K562 (cell line): ENCODE measurements around the gene THSD8. TPM values are rescaled to one million over a fixed set of nuclear protein-coding genes. Genes with fewer than 3 reads are reported as not detected.
A peak's percentile ranks its signal among the peaks of the same experiment; 100 is the strongest.

Experiments
- ATAC-seq: fragments of 200-7000 bp; cut with Tn5 transposase; 3 replicates; pipeline ENCODE4 v1.9.1; 2020; ENCODE audit warnings: moderate library complexity
- BruUV-seq: library from RNA; stranded (reverse); fragments of 400-500 nt; replicated peaks from 2 replicates; lab custom pipeline; 2021; lab: Mats Ljungman, UMichigan
- CTCF ChIA-PET: fragments of 300-600 bp; formaldehyde crosslinking; extraction: SDS; loops from one replicate; lab custom pipeline; 2021; ENCODE audit warnings: low intra/inter-chr PET ratio; lab: Yijun Ruan, JAX
- POLR2A ChIA-PET: fragments of 300-600, 350-650 bp; sonication (Branson Sonifier 250); formaldehyde crosslinking; extraction: SDS; loops from one replicate; lab custom pipeline; 2021; ENCODE audit warnings: antibody characterized with exemption, inconsistent platforms; lab: Yijun Ruan, JAX
- DNase-seq, 4 experiments: peaks; one replicate each; pipeline versions ENCODE4 v3.0.0 to v3.0.0-alpha.2; 2011 to 2018; ENCODE audit warnings: low spot score in 3 of 4, mixed read lengths in 3 of 4; ENCODE audit errors: extremely low read depth in 1 of 4
- FAIRE-seq: peaks from 2 replicates; lab custom pipeline; 2011; peaks lifted over from hg19 to GRCh38; lab: Jason Lieb, UNC
- H2AFZ ChIP-seq: 2 replicates; pipeline ENCODE4 v1.6.0; 2011; ENCODE audit warnings: low read depth, low read length, control low read depth, inconsistent platforms
- H3K27ac ChIP-seq: fragments of 200-600 bp; 3 replicates; pipeline ENCODE4 v1.8.0; 2011; ENCODE audit warnings: low read depth, mild to moderate bottlenecking, control low read depth, inconsistent platforms, low read length, moderate library complexity, mixed read lengths; ENCODE audit errors: extremely low read depth
- H3K27me3 ChIP-seq, 2 experiments: fragments of 300-600 bp in 1 of 2; 2 replicates in 1 of 2; 3 replicates in 1 of 2; pipeline versions ENCODE4 v1.6.0 to v1.8.0; 2011; ENCODE audit warnings: inconsistent platforms in 2 of 2, low read length in 2 of 2, mild to moderate bottlenecking in 1 of 2, mixed read lengths in 1 of 2, moderate library complexity in 1 of 2; ENCODE audit not compliant: control insufficient read depth in 2 of 2, insufficient read depth in 2 of 2
- H3K36me3 ChIP-seq: fragments of 300-600 bp; 3 replicates; pipeline ENCODE4 v1.8.0; 2011; ENCODE audit warnings: mild to moderate bottlenecking, low read length, inconsistent platforms; ENCODE audit not compliant: control insufficient read depth, insufficient read depth
- H3K4me1 ChIP-seq, 2 experiments: fragments of 200-600 bp in 1 of 2; replicated peaks in 1 of 2; 2 replicates in 1 of 2; 3 replicates in 1 of 2; pipeline versions ENCODE4 v1.5.1 to v1.8.0; 2011; ENCODE audit warnings: inconsistent platforms in 2 of 2, low read length in 2 of 2, mild to moderate bottlenecking in 1 of 2, mixed read lengths in 1 of 2, moderate library complexity in 1 of 2; ENCODE audit not compliant: control insufficient read depth in 2 of 2, insufficient read depth in 2 of 2
- H3K4me2 ChIP-seq: 2 replicates; pipeline ENCODE4 v1.6.1; 2011; ENCODE audit warnings: low read length, control low read depth, inconsistent platforms, mixed read lengths; ENCODE audit not compliant: insufficient read depth
- H3K4me3 ChIP-seq: fragments of 200-600 bp; sonication (generic), shearing (Covaris generic); 2 replicates; pipeline ENCODE4 v1.5.1; 2016; ENCODE audit warnings: control low read depth, inconsistent platforms
- H3K79me2 ChIP-seq: fragments of 200-600 bp; 3 replicates; pipeline ENCODE4 v1.8.0; 2011; ENCODE audit warnings: low read length, inconsistent platforms; ENCODE audit not compliant: control insufficient read depth, insufficient read depth
- H3K9ac ChIP-seq, 2 experiments: 2 replicates each; pipeline versions ENCODE4 v1.6.0 to v1.6.1; 2011; ENCODE audit warnings: low read depth in 2 of 2, low read length in 2 of 2, control low read depth in 1 of 2, inconsistent platforms in 1 of 2, mild to moderate bottlenecking in 1 of 2, mixed read lengths in 1 of 2; ENCODE audit not compliant: insufficient read depth in 1 of 2
- H3K9me1 ChIP-seq: one replicate; pipeline ENCODE4 v1.6.0; 2011; ENCODE audit warnings: inconsistent platforms, mild to moderate bottlenecking, low read length, moderate library complexity; ENCODE audit not compliant: control insufficient read depth, insufficient read depth
- H3K9me3 ChIP-seq: replicated peaks from 2 replicates; pipeline ENCODE4 v1.5.1; 2011; ENCODE audit warnings: low read depth, low read length, inconsistent platforms; ENCODE audit not compliant: control insufficient read depth, insufficient read depth
- H4K20me1 ChIP-seq: replicated peaks from 2 replicates; pipeline ENCODE4 v1.6.1; 2011; ENCODE audit warnings: low read length, inconsistent platforms, mixed read lengths; ENCODE audit not compliant: control insufficient read depth, insufficient read depth
- ATF3 ChIP-seq, 2 experiments: fragments of 450-650 bp in 1 of 2; sonication (generic) in 1 of 2; formaldehyde crosslinking in 1 of 2; IDR thresholded peaks in 1 of 2; conservative IDR thresholded peaks in 1 of 2; 2 replicates each; pipeline versions ENCODE4 v1.6.1 to v1.8.1; 2016 to 2023; ENCODE audit warnings: mild to moderate bottlenecking in 2 of 2, moderate library complexity in 2 of 2, inconsistent platforms in 1 of 2, missing genetic modification reagents in 1 of 2
- CTCF ChIP-seq, 3 experiments: IDR thresholded peaks in 2 of 3; conservative IDR thresholded peaks in 1 of 3; 2 replicates each; pipeline ENCODE4 v1.5.1; 2011 to 2012; ENCODE audit warnings: low read length in 3 of 3, mild to moderate bottlenecking in 3 of 3, control low read depth in 2 of 3, improper control_type of control experiment in 1 of 3, inconsistent platforms in 1 of 3, low read depth in 1 of 3, mixed read lengths in 1 of 3, moderate library complexity in 1 of 3; ENCODE audit not compliant: insufficient read depth in 2 of 3
- NR3C1 ChIP-seq: sonication (generic); formaldehyde crosslinking; IDR thresholded peaks from 2 replicates; pipeline ENCODE4 v1.8.1; 2022; ENCODE audit warnings: missing genetic modification reagents
- REST ChIP-seq, 2 experiments: fragments of 450-650 bp; formaldehyde crosslinking in 1 of 2; IDR thresholded peaks; 2 replicates each; pipeline versions ENCODE4 v1.4.0 to v1.6.1; 2014 to 2020; ENCODE audit warnings: mild to moderate bottlenecking in 2 of 2, borderline replicate concordance in 1 of 2, low read depth in 1 of 2
- ZBTB9 ChIP-seq: fragments of 450-650 bp; formaldehyde crosslinking; IDR thresholded peaks from 2 replicates; pipeline ENCODE4 v1.4.0; 2020; ENCODE audit warnings: mild to moderate bottlenecking, moderate library complexity
- ZNF121 ChIP-seq: sonication (generic); formaldehyde crosslinking; conservative IDR thresholded peaks from 2 replicates; pipeline ENCODE4 v1.8.0; 2022; ENCODE audit warnings: missing genetic modification reagents
- ZNF217 ChIP-seq: sonication (generic); formaldehyde crosslinking; IDR thresholded peaks from 2 replicates; pipeline ENCODE4 v1.8.0; 2022; ENCODE audit warnings: mild to moderate bottlenecking, missing genetic modification reagents
- WGBS: fragments of 100-300 bp; shearing (Covaris generic); methylation state at CpG from one replicate; pipeline ENCODE4 v1.1.6; 2016; ENCODE audit warnings: low coverage, mixed read lengths; ENCODE audit not compliant: insufficient coverage; ENCODE audit errors: missing lambda C conversion rate; 5-methylcytosine and 5-hydroxymethylcytosine counted together
- in situ Hi-C: fragments of 300-500 bp; cut with MboI; formaldehyde crosslinking; loops from 4 replicates; pipeline ENCODE4 v1.15.0; 2018; ENCODE audit warnings: inconsistent platforms, mixed read lengths
- intact Hi-C: fragments of 100-400 bp; cut with micrococcal nuclease; formaldehyde crosslinking; loops from 2 replicates; pipeline ENCODE4 v1.14.2; 2022
- polyA plus RNA-seq, 8 experiments: library from polyadenylated mRNA; depleted of rRNA in 4 of 8; stranded (reverse) in 5 of 8; unstranded in 3 of 8; fragments of >200 nt; fragmentation: Nextera tagmentation in 2 of 8; fragmentation: Illumina TruSeq in 1 of 8; extraction: Ambion mirVana in 2 of 8; extraction: Trizol in 1 of 8; gene quantifications; 2 replicates each; pipeline versions ENCODE4 v1.2.1 to v1.2.3, GENCODE V29; 2011 to 2014; ENCODE audit warnings: inconsistent platforms in 1 of 8, missing spikeins in 1 of 8
- total RNA-seq, 7 experiments: library from RNA; depleted of rRNA in 6 of 7; stranded (reverse); fragments of >200 nt in 6 of 7; fragmentation: Illumina TruSeq in 2 of 7; extraction: Trizol in 2 of 7; gene quantifications; 2 replicates each; pipeline versions ENCODE4 v1.2.1 to v1.2.3, GENCODE V29; 2011 to 2021; ENCODE audit warnings: low replicate concordance in 1 of 7

THSD8 gene
- total and polyA plus RNA-seq, 9 of the 15 experiments (the other 6 are each of a cell fraction or from before 2014, with no cell fraction given) = 8.4 to 42.4 (median 19.9) TPM; not detected in 2

GRCh38 chr19:12773571-12773970 is 28.3 kb upstream of the THSD8 start:
- Histone ChIP-seq H3K27ac (no peak overlapping the region), H2AFZ (no peak overlapping the region), H3K4me3 (no peak overlapping the region), H3K9ac (peak overlapping the region in 1 of 2 experiments; percentile 15; a peak in 1 of 4 replicates), H3K9me1 (no peaks in the 10 kb centered on the region), H3K4me2 (no peak overlapping the region), H3K79me2 (peaks cover 6% of the 10 kb centered on the region; the same call in 1 of the 3 replicates), H3K27me3 (no peaks in the 10 kb centered on the region), H3K4me1 (peaks cover 7 to 46% of the 10 kb centered on the region in 2 experiments; a peak in 4 of 5 replicates), H4K20me1 (no peaks in the 10 kb centered on the region), H3K9me3 (no peaks in the 10 kb centered on the region), H3K36me3 (no peaks in the 10 kb centered on the region)
- ChIA-PET POLR2A (interaction anchor here (0.7 to 1.9 kb wide), 3 partner anchors 19 to 37 kb away, joined by 3 to 11 read pairs (median 5); partner anchors contain the start of genes GET3 and JUNB), CTCF (interaction anchor here (0.6 kb wide), 1 partner anchor 163 kb away, joined by 5 read pairs; the partner anchor contains the start of gene ZNF490)
- DNase-seq (no peak), ATAC-seq (no peak), FAIRE-seq (peak; percentile 19)
- BruUV-seq = no TSS peak
- in situ Hi-C loops (no loop called here), intact Hi-C loops (no loop called here)
- no peak for TF ChIP-seq ZNF217 (CRISPR knock-in tag)
- TF ChIP-seq ZNF121 (CRISPR knock-in tag) = no peak
- TF ChIP-seq CTCF (IDR thresholded peaks at IDR 0.05 in 2 of 3, conservative IDR thresholded peaks at IDR 0.05 in 1 of 3; ENCODE audit: insufficient read depth in 2 of 3, low read depth in 1 of 3, low read length in 3 of 3) = peak; percentile 18 to 43 (median 25); a peak in 2 of 6 replicates
- peak; percentile 65 for TF ChIP-seq ATF3 (IDR thresholded peaks at IDR 0.05)
- TF ChIP-seq ATF3 (CRISPR knock-in tag; conservative IDR thresholded peaks at IDR 0.05) = no peak
- 0 out of 2 replicates have a peak, but pooled peaks have one; percentile 9 for TF ChIP-seq REST (IDR thresholded peaks at IDR 0.05; ENCODE audit: borderline replicate concordance)
- no peak for TF ChIP-seq REST (CRISPR knock-in tag; IDR thresholded peaks at IDR 0.05; ENCODE audit: low read depth)
- TF ChIP-seq ZBTB9 = no peak
- TF ChIP-seq NR3C1 (CRISPR knock-in tag) = no peak
- WGBS = 79% methylated on average over 2 of the region's 2 CpGs
